ENCODE data around the gene VEGFA.

- no peak for TF ChIP-seq POLR2A (IDR thresholded peaks at IDR 0.05; ENCODE audit: low read depth, low read length)
- TF ChIP-seq SPI1 (IDR thresholded peaks at IDR 0.05; ENCODE audit: low read depth, low read length), result no peak
- no peak for TF ChIP-seq POLR2AphosphoS5 (IDR thresholded peaks at IDR 0.05; ENCODE audit: low read depth, low read length)
- no peak for TF ChIP-seq TAF1 (IDR thresholded peaks at IDR 0.05; ENCODE audit: low read depth, low read length)
- no peak for TF ChIP-seq POU2F2 (IDR thresholded peaks at IDR 0.05; ENCODE audit: low read depth, low read length)
Observed at GRCh38 chr6:43725643-43726580, 44.1 kb upstream of the VEGFA start.

Measured in GM12891 (cell line).